Measurements from ENCODE around the gene CLDN2. TPM values are rescaled to one million over a fixed set of nuclear protein-coding genes. Genes with fewer than 3 reads are reported as not detected.
"Not testable (repeated sequence)": the region's sequence is repeated elsewhere in the genome, so short reads cannot be mapped to it uniquely, and the experiment has no call there.

The CLDN2 gene
- total and polyA plus RNA-seq, 2 experiments from 2014 or later: 0.09 to 0.66 TPM

DNA sequence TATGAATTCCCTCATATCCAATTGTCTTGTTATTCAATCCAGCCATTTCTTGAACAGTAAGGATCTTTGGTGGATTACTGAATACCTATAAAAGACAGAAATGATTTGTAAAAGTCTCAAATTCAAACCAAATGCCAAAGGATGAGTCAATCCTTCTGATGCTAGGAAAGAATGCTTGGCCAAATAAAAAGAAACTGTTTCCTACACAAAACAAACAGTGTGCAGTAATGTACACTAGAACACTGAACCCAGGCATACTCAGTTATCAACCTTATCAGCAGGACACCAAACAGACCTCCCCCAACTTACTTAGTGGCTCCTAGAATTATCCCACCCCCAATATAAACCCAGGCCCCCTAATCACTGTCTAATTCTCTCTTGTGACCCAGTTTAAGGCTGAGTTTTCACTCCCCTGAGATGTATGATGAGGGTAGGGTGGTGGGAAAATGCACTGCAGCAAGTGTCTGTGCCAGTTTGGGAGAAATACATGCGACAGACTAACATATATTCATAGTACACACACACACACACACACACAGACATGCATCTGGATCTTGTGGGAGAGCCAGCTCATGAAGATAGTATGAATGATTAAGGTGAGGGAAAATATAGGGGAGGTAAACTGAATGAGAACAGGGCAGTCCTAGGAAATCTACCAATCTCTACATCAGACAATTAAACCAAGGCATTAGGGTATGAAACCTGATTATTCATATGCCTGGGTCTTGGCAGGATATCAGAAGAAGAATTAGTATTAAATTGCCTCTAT lies 35.0 kb downstream of the CLDN2 start:
- peaks cover 23% of the 10 kb centered on the region for H3K36me3 ChIP-seq
- peak in 1 of 2 donors; percentile 7 for DNase-seq (ENCODE audit: low read depth in 1 of 2, low spot score in 1 of 2)
- no peak overlapping the region for H3K4me3 ChIP-seq
- H3K27ac ChIP-seq: no peak overlapping the region
- H3K9me3 ChIP-seq (ENCODE audit: low read depth): no peaks in the 10 kb centered on the region
- H3K27me3 ChIP-seq: no peaks in the 10 kb centered on the region
- H3K4me1 ChIP-seq (ENCODE audit: low read depth): peaks cover 9% of the 10 kb centered on the region
- TF ChIP-seq, protein P1, sequence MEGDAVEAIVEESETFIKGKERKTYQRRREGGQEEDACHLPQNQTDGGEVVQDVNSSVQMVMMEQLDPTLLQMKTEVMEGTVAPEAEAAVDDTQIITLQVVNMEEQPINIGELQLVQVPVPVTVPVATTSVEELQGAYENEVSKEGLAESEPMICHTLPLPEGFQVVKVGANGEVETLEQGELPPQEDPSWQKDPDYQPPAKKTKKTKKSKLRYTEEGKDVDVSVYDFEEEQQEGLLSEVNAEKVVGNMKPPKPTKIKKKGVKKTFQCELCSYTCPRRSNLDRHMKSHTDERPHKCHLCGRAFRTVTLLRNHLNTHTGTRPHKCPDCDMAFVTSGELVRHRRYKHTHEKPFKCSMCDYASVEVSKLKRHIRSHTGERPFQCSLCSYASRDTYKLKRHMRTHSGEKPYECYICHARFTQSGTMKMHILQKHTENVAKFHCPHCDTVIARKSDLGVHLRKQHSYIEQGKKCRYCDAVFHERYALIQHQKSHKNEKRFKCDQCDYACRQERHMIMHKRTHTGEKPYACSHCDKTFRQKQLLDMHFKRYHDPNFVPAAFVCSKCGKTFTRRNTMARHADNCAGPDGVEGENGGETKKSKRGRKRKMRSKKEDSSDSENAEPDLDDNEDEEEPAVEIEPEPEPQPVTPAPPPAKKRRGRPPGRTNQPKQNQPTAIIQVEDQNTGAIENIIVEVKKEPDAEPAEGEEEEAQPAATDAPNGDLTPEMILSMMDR (IDR thresholded peaks at IDR 0.05; ENCODE audit: low read depth, low read length): no peak

DNA sequence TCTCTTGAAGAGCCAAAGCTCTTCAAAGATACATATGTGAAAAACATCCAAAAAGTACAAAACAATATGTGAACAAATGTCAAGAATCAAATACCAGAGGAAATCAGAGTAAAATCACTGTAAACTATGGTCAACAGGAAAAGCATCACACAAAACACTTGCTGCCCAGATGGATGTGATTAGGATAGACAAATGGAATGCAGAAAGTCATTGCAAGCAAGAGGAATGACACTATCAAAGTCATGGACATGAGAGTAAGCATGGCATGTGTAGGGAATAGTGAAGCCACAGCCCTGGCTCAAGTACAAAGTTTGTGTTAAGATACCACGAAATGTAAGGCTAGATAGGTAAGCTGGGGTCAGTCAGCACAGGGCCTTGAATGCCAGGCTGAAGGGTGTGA lies 37.7 kb downstream of the CLDN2 start:
- no peaks in the 10 kb centered on the region for H3K9me3 ChIP-seq (ENCODE audit: low read depth)
- no peak overlapping the region for H3K4me3 ChIP-seq
- no peaks in the 10 kb centered on the region for H3K27me3 ChIP-seq
- H3K4me1 ChIP-seq (ENCODE audit: low read depth): peaks cover under 1% of the 10 kb centered on the region
- DNase-seq (ENCODE audit: low read depth in 1 of 2, low spot score in 1 of 2): no peak
- H3K36me3 ChIP-seq: peaks cover 38% of the 10 kb centered on the region
- TF ChIP-seq, protein P1 (IDR thresholded peaks at IDR 0.05; ENCODE audit: low read depth, low read length): no peak
- H3K27ac ChIP-seq: no peak overlapping the region

- peak; percentile 52 to 66 for DNase-seq (ENCODE audit: low read depth in 1 of 2, low spot score in 1 of 2)
Measured at GRCh38 chrX:106959901-106960300, 39.7 kb downstream of the CLDN2 start.

DNA sequence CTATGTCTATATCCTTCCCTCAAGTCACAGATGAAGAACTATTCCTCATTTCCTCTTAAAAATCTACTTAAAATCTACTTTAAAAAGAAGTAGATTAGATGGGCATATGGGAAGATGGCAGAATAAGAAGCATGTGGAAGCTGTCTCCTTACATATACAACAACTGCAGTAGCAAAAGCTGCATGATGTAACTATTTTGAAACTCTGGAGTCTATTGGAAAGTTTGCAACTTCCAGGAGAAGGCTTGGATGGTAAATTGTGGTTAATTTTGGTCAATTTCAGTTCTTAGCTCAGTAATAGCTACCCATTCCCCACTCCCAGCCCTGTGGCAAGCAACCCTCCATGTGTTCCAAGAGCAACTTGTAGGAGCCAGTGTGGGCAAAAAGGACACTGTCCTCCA lies 42.9 kb downstream of the CLDN2 start:
- TF ChIP-seq, protein P1 (IDR thresholded peaks at IDR 0.05; ENCODE audit: low read depth, low read length): no peak
- no peak overlapping the region for H3K4me3 ChIP-seq

More at GRCh38 chrX:106959901-106960300, 39.7 kb downstream of the CLDN2 start:
- H3K9me3 ChIP-seq (ENCODE audit: low read depth): no peaks in the 10 kb centered on the region
- H3K4me3 ChIP-seq: no peak overlapping the region
- TF ChIP-seq, protein P1 (IDR thresholded peaks at IDR 0.05; ENCODE audit: low read depth, low read length): peak; percentile 39
- no peaks in the 10 kb centered on the region for H3K4me1 ChIP-seq (ENCODE audit: low read depth)
- no peak overlapping the region for H3K27ac ChIP-seq
- H3K27me3 ChIP-seq: no peaks in the 10 kb centered on the region
- H3K36me3 ChIP-seq: peaks cover 33% of the 10 kb centered on the region

DNA sequence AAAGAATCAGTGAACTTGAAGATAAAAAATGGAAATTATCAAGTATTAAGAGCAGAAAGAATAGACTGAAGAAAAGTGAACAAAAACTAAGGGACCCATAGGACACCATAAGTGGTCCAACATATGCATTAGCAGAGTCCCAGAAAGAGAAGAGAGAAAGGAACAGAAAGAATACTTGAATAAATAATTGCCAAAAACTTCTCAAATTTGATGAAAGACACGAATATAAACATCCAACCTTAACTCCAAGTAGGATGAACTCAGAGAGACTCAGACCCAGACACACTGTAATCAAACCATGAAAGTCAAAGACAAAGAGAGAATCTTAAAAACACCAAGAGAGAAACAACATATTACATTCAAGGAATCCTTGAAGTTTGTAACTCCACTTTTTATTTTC lies 44.1 kb downstream of the CLDN2 start:
- H3K4me3 ChIP-seq: no peak overlapping the region
- H3K27me3 ChIP-seq: no peaks in the 10 kb centered on the region
- no peaks in the 10 kb centered on the region for H3K9me3 ChIP-seq (ENCODE audit: low read depth)
- H3K27ac ChIP-seq: no peak overlapping the region
- peaks cover 19% of the 10 kb centered on the region for H3K36me3 ChIP-seq
- H3K4me1 ChIP-seq (ENCODE audit: low read depth): no peaks in the 10 kb centered on the region
- TF ChIP-seq, protein P1 (IDR thresholded peaks at IDR 0.05; ENCODE audit: low read depth, low read length): no peak
- no peak for DNase-seq (ENCODE audit: low read depth in 1 of 2, low spot score in 1 of 2)

More for the DNA sequence above, 42.9 kb downstream of the CLDN2 start:
- DNase-seq (ENCODE audit: low read depth in 1 of 2, low spot score in 1 of 2): peak in 1 of 2 donors; percentile 10
- H3K4me1 ChIP-seq (ENCODE audit: low read depth): no peaks in the 10 kb centered on the region
- no peak overlapping the region for H3K27ac ChIP-seq
- no peaks in the 10 kb centered on the region for H3K9me3 ChIP-seq (ENCODE audit: low read depth)
- peaks cover 28% of the 10 kb centered on the region for H3K36me3 ChIP-seq
- H3K27me3 ChIP-seq: no peaks in the 10 kb centered on the region

DNA sequence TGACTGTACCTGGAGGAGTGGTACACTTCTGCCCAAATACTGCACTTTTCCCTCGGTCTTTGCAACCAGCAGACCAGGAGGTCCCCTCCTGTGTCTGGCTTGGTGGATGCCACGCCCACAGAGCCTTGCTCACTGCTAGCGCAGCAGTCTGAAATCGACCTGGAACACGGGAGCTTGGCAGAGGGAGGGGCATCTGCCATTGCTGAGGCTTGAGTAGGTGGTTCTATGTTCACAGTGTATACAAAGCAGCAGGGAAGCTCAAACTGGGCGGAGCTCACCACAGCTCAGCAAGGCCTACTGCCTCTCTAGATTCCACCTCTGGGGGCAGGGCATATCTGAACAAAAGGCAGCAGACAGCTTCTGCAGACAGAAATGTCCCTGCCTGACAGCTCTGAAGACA lies 46.3 kb downstream of the CLDN2 start:
- not testable (repeated sequence) for H3K4me1 ChIP-seq (ENCODE audit: low read depth); H3K4me3 ChIP-seq; H3K9me3 ChIP-seq (ENCODE audit: low read depth); H3K27me3 ChIP-seq
- DNase-seq (ENCODE audit: low read depth in 1 of 2, low spot score in 1 of 2): peak in 1 of 2 donors; percentile 27
- Histone ChIP-seq H3K27ac (peak overlapping the region; percentile 57), H3K36me3 (peaks cover 11% of the 10 kb centered on the region)
